HS-5 (cell line): ENCODE data around the gene CARD6.
"Not testable (repeated sequence)": the region's sequence is repeated elsewhere in the genome, so short reads cannot be mapped to it uniquely, and the experiment has no call there.

ENCODE experiments used
- DNase-seq: peaks from one replicate; pipeline ENCODE4 v3.0.0-alpha.2; 2012; ENCODE audit warnings: low read depth

Gene CARD6

GRCh38 chr5:40875958-40876357, 34.8 kb downstream of the CARD6 start:
- DNase-seq: no peak

- DNase-seq: no peak
Measured at GRCh38 chr5:40877371-40877988, 36.3 kb downstream of the CARD6 start.

GRCh38 chr5:40879163-40879942, 38.2 kb downstream of the CARD6 start:
- DNase-seq: peak; percentile 25

- no peak for DNase-seq
Measured at GRCh38 chr5:40882291-40882690, 41.1 kb downstream of the CARD6 start.

- not testable (repeated sequence) for DNase-seq
Measured at GRCh38 chr5:40883051-40883450, 41.9 kb downstream of the CARD6 start.

- DNase-seq: not testable (repeated sequence)
Measured at GRCh38 chr5:40895440-40896425, 54.6 kb downstream of the CARD6 start.

GRCh38 chr5:40904205-40904993, 63.2 kb downstream of the CARD6 start:
- peak; percentile 50 for DNase-seq

GRCh38 chr5:40904994-40905306, 63.8 kb downstream of the CARD6 start:
- no peak for DNase-seq

GRCh38 chr5:40906351-40906751, 65.2 kb downstream of the CARD6 start:
- no peak for DNase-seq

GRCh38 chr5:40909264-40909663, 68.1 kb downstream of the CARD6 start, which contains the start of gene C7:
TSS of gene C7 (plus strand) at chr5:40909497. CDS start at chr5:40909611, 114 bp downstream.
- no peak for DNase-seq

GRCh38 chr5:40909723-40910122, 68.6 kb downstream of the CARD6 start:
- DNase-seq: no peak
